Measurements from ENCODE around the gene ABCA1. TPM values are rescaled to one million over a fixed set of nuclear protein-coding genes. Genes with fewer than 3 reads are reported as not detected.

The ABCA1 gene
- total and polyA plus RNA-seq, 2 of the 13 experiments (the other 11 are each of a cell fraction or from before 2014, with no cell fraction given), result 26.8 to 63.8 TPM

GRCh38 chr9:104863180-104863883 lies 64.6 kb downstream of the ABCA1 start:
- H3K36me3 ChIP-seq (replicated peaks in 1 of 2; ENCODE audit: control insufficient read depth in 1 of 2, insufficient read depth in 2 of 2, low read length in 2 of 2), result peaks cover 27 to 78% of the 10 kb centered on the region in 2 experiments
- intact Hi-C loops (cut with micrococcal nuclease; ENCODE audit: unreplicated experiment) (loop anchor here (1.0 to 5.0 kb wide), 4 partner anchors 49 to 552 kb away; no protein-coding TSS in a partner anchor), in situ Hi-C loops (cut with HindIII; ENCODE audit: extremely low pct_ligation_motif_present, low pct_unique_long_range_greater_than_20kb) (loop anchor here (5.0 to 10.0 kb wide), 2 partner anchors 294 to 551 kb away; no protein-coding TSS in a partner anchor)
- peak; percentile 86 for FAIRE-seq
- no peak overlapping the region for H3K4me3 ChIP-seq (replicated peaks in 1 of 3; ENCODE audit: insufficient read depth in 1 of 3, low read depth in 2 of 3, low read length in 3 of 3)
- H3K4me1 ChIP-seq (ENCODE audit: insufficient read depth, low read length), result peaks cover 59% of the 10 kb centered on the region
- peaks cover 50% of the 10 kb centered on the region for H3K79me2 ChIP-seq (ENCODE audit: insufficient read depth, low read length)
- no peaks in the 10 kb centered on the region for H3K9me3 ChIP-seq (ENCODE audit: low read length)
- ChIA-PET POLR2A (interaction anchor here (1.0 to 2.9 kb wide), 4 partner anchors 27 to 63 kb away, joined by 3 to 9 read pairs (median 6); no protein-coding TSS in a partner anchor), CTCF (ENCODE audit: low intra/inter-chr PET ratio, low total read pairs) (interaction anchor here (0.7 to 1.2 kb wide), 2 partner anchors 65 to 552 kb away, joined by 3 read pairs; partner anchors contain the start of gene ABCA1)
- no peak overlapping the region for H3K4me2 ChIP-seq (ENCODE audit: low read depth, low read length)
- no peaks in the 10 kb centered on the region for H3K27me3 ChIP-seq (ENCODE audit: control insufficient read depth in 1 of 2, insufficient read depth in 2 of 2, low read length in 2 of 2)
- no peak overlapping the region for H3K9ac ChIP-seq (ENCODE audit: insufficient read depth, low read depth, low read length)
- ATAC-seq, result peak; percentile 66
- BruUV-seq (replicated peaks), result no TSS peak
- peak overlapping the region; percentile 8 for H3K27ac ChIP-seq (ENCODE audit: extremely low read length, insufficient read depth, low read length)
- H2AFZ ChIP-seq (ENCODE audit: low read length), result no peak overlapping the region
- WGBS (ENCODE audit: low lambda C conversion rate), result 86% methylated on average over 4 of the region's 4 CpGs
- H4K20me1 ChIP-seq (ENCODE audit: insufficient read depth, low read length), result no peaks in the 10 kb centered on the region; the same call in 1 of the 2 replicates
- DNase-seq (ENCODE audit: low spot score), result peak; percentile 59
- TF ChIP-seq ZBTB49 (CRISPR knock-in tag; IDR thresholded peaks at IDR 0.05; ENCODE audit: borderline replicate concordance), result no peak
- no peak for TF ChIP-seq MAX (IDR thresholded peaks at IDR 0.05)
- TF ChIP-seq TSC22D2 (CRISPR knock-in tag; IDR thresholded peaks at IDR 0.05; ENCODE audit: borderline replicate concordance), result no peak
- TF ChIP-seq MAFK (conservative IDR thresholded peaks at IDR 0.05 in 1 of 2, IDR thresholded peaks at IDR 0.05 in 1 of 2; ENCODE audit: low read length in 2 of 2), result peak in 1 of 2 experiments; percentile 30; a peak in 1 of 4 replicates
- peak; percentile 84 for TF ChIP-seq STAG1 (CRISPR knock-in tag; IDR thresholded peaks at IDR 0.05)
- TF ChIP-seq MAZ (IDR thresholded peaks at IDR 0.05; ENCODE audit: borderline replicate concordance, low read depth, low read length), result no peak
- TF ChIP-seq MAZ (CRISPR knock-in tag; IDR thresholded peaks at IDR 0.05; ENCODE audit: low read depth), result no peak
- 0 out of 2 replicates have a peak, but pooled peaks have one; percentile 18 for TF ChIP-seq MED1 (CRISPR knock-in tag; IDR thresholded peaks at IDR 0.05)
- no peak for TF ChIP-seq MNT (IDR thresholded peaks at IDR 0.05)
- peak; percentile 56 for TF ChIP-seq RAD21 (CRISPR knock-in tag; IDR thresholded peaks at IDR 0.05)
- no peak for TF ChIP-seq FOXO4 (CRISPR knock-in tag; conservative IDR thresholded peaks at IDR 0.05)
- peak; percentile 70 for TF ChIP-seq CTCF (CRISPR knock-in tag; IDR thresholded peaks at IDR 0.05)
- TF ChIP-seq ARID3A (IDR thresholded peaks at IDR 0.05; ENCODE audit: low read depth, low read length), result 0 out of 2 replicates have a peak, but pooled peaks have one; percentile 14
